Dedifferentiated amniotic fluid mesenchymal stem cell (primary cell): ENCODE results near the gene DBN1.

Source experiments
- DNase-seq: peaks from one replicate; pipeline ENCODE4 v3.0.0-alpha.2; 2016; ENCODE audit errors: extremely low spot score

Gene DBN1

GRCh38 chr5:177473443-177474001 is at the start of gene DBN1:
Gene DBN1, minus strand, starts transcription at chr5:177473634. Its CDS starts 113 bp downstream, at chr5:177473521.
- DNase-seq, result peak; percentile 37

- DNase-seq, result no peak
Measured at GRCh38 chr5:177520916-177521513, 47.6 kb upstream of the DBN1 start.

- DNase-seq, result no peak
Measured at GRCh38 chr5:177520271-177520670, 46.8 kb upstream of the DBN1 start.

GRCh38 chr5:177519463-177520235 is 46.2 kb upstream of the DBN1 start:
- DNase-seq, result no peak

- peak; percentile 99 for DNase-seq
Measured at GRCh38 chr5:177516601-177517568, 43.5 kb upstream of the DBN1 start, which contains the start of gene DDX41. Gene DDX41, minus strand, starts transcription at chr5:177516961. Its CDS starts 16 bp downstream, at chr5:177516945.

- no peak for DNase-seq
Measured at GRCh38 chr5:177515580-177515979, 42.1 kb upstream of the DBN1 start.

GRCh38 chr5:177514541-177514940 is 41.1 kb upstream of the DBN1 start:
- no peak for DNase-seq

GRCh38 chr5:177513500-177513899 is 40.1 kb upstream of the DBN1 start:
- DNase-seq, result no peak

- no peak for DNase-seq
Measured at GRCh38 chr5:177512736-177513380, 39.4 kb upstream of the DBN1 start.

- DNase-seq, result no peak
Measured at GRCh38 chr5:177511796-177512675, 38.6 kb upstream of the DBN1 start.

GRCh38 chr5:177511181-177511580 is 37.7 kb upstream of the DBN1 start:
- no peak for DNase-seq

- no peak for DNase-seq
Measured at GRCh38 chr5:177510567-177511053, 37.2 kb upstream of the DBN1 start.

- no peak for DNase-seq
Measured at GRCh38 chr5:177509991-177510566, 36.6 kb upstream of the DBN1 start.

GRCh38 chr5:177509381-177509951 is 36.0 kb upstream of the DBN1 start, which contains the start of gene DOK3:
Gene DOK3, minus strand, starts transcription at chr5:177509826. Its CDS starts 286 bp downstream, at chr5:177509540.
- no peak for DNase-seq

- no peak for DNase-seq
Measured at GRCh38 chr5:177508837-177509236, 35.4 kb upstream of the DBN1 start.

- no peak for DNase-seq
Measured at GRCh38 chr5:177508221-177508611, 34.8 kb upstream of the DBN1 start.

- DNase-seq, result no peak
Measured at GRCh38 chr5:177507596-177508220, 34.3 kb upstream of the DBN1 start.

GRCh38 chr5:177507165-177507564 is 33.7 kb upstream of the DBN1 start:
- no peak for DNase-seq

GRCh38 chr5:177505075-177505474 is 31.6 kb upstream of the DBN1 start:
- DNase-seq, result no peak
